Neural progenitor cell (in vitro differentiated cells): Measurements from ENCODE around the gene KIAA0753.

Source experiments
- CTCF ChIP-seq: fragments of 200-600 bp; sonication (generic); IDR thresholded peaks from 2 replicates; pipeline ENCODE4 v1.5.1; 2017; ENCODE audit warnings: antibody characterized with exemption, mild to moderate bottlenecking
- EZH2 ChIP-seq: fragments of 200-600 bp; sonication (generic); IDR thresholded peaks from 2 replicates; pipeline ENCODE4 v1.6.1; 2017; ENCODE audit warnings: antibody characterized with exemption, mild to moderate bottlenecking, moderate library complexity
- EZH2phosphoT487 ChIP-seq: fragments of 200-600 bp; sonication (generic); IDR thresholded peaks from 2 replicates; pipeline ENCODE4 v1.6.1; 2017; ENCODE audit warnings: antibody characterized with exemption

DNA sequence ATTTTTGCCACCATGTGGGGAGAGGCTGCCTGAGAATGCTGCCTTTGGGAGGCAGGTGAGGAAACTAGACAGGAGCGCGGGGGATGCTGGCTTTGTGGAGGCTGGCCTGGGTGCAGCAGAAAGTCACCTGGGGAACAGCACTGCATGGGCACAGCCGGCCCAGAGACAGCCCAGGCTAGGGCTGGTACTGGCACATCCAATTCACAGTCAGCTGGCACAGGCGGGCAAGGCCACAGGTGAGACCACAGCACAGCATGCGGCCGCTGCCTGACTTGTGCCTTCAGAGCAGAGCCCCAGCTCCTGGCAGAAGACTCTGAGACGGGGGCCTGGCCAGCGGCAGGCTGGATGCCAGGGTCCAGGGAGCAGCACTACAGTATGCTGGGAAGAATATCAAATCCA, 67.5 kb downstream of the KIAA0753 start:
- no peak for TF ChIP-seq CTCF
- TF ChIP-seq EZH2phosphoT487: no peak
- no peak for TF ChIP-seq EZH2
